Mucosa of descending colon (tissue), 3 donors: ENCODE measurements around the gene ADGRF3. TPM values are rescaled to one million over a fixed set of nuclear protein-coding genes. Genes with fewer than 3 reads are reported as not detected.

Source experiments
- ATAC-seq: fragments of 200-7000 bp; cut with Tn5 transposase; one replicate; pipeline ENCODE4 v1.9.1; 2020; ENCODE audit warnings: mild to moderate bottlenecking, moderate library complexity
- DNase-seq, 3 donors: peaks; one replicate each; pipeline ENCODE4 v3.0.0-alpha.2; 2020
- H3K36me3 ChIP-seq: fragments of 200-600 bp; one replicate; pipeline ENCODE4 v1.8.0; 2021; ENCODE audit warnings: low read depth, mild to moderate bottlenecking
- H3K4me1 ChIP-seq: fragments of 200-600 bp; one replicate; pipeline ENCODE4 v1.8.0; 2021; ENCODE audit warnings: low read depth, mild to moderate bottlenecking
- H3K4me3 ChIP-seq: fragments of 200-600 bp; one replicate; pipeline ENCODE4 v1.8.0; 2021; ENCODE audit warnings: mild to moderate bottlenecking
- H3K9me3 ChIP-seq: fragments of 200-600 bp; one replicate; pipeline ENCODE4 v1.8.0; 2021; ENCODE audit warnings: mild to moderate bottlenecking
- intact Hi-C, 2 donors: fragments of 100-400 bp; cut with DNase I in 1 of 2; cut with micrococcal nuclease in 1 of 2; formaldehyde crosslinking; loops; one replicate each; pipeline versions ENCODE4 v1.11.0 to v1.11.1; 2022; cut with DNase I, micrococcal nuclease
- total RNA-seq, 3 donors: library from RNA; stranded (reverse); fragmentation: NEBNext Ultra II Directional in 2 of 3; extraction: Animal tissue kit (Norgen Biotek cat#: 25700) in 2 of 3; gene quantifications; one replicate each; pipeline versions ENCODE4 v1.2.1 to v1.2.4, GENCODE V29; 2021 to 2023
- TF ChIP-seq, protein P1 (sequence below): fragments of 200-600 bp; IDR thresholded peaks from one replicate; pipeline ENCODE4 v1.8.0; 2022; ENCODE audit warnings: antibody characterized with exemption, mild to moderate bottlenecking
- donor health status: DM: no; HTN: no; CAD: no; lungs with moderate emphysema.
- donor health status: DM: no; HTN: no; CAD: no.
- donor health status: DM: no; HTN: yes; CAD: no.

ADGRF3 gene
- total RNA-seq, 3 donors from 2014 or later = 0.13 to 0.77 (median 0.32) TPM

DNA sequence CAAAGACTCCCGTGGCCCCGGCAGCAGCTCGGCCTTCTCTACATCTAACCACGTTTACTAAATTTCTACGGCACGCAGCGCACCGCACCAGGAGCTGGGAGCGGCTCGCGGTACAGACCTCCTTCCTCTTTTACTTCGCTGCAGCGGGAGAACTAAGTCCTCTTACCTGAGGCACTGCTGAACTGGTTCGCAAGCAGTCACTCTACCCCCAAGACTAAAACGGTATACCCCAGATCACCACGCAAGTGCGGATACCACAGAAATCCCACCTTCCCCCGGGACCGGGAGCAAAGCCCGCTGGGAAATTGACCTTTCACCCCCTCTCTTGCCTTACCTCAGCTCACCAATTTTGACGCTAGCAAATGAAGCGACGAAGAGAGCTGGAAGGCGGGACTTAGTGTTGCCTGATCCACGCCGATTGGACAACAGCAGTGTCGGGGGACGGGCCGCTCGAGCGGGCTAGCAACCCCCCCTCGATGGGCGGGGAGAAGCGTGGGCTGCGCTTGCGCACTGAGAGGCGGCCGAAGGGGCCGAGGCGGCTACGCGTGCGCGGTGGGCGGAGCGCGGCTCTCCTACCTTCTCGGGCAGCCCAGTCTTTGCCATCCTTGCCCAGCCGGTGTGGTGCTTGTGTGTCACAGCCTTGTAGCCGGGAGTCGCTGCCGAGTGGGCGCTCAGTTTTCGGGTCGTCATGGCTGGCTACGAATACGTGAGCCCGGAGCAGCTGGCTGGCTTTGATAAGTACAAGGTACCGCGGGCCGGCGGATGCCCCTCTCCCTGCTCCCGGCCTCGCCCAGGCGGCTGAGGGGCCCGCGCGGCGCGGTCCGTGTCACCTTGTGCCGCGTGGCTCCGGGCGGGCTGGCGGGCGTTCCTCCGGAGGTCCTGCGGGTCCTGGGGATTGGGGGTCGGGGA lies 790 bp downstream of the ADGRF3 start, which contains the start of gene SELENOI:
Gene SELENOI, plus strand, starts transcription at position 599 of the 909 bp plus-strand sequence. Its CDS starts 90 bp downstream, at position 689.
- peak within 1 kb of the TSS; percentile 71 for H3K4me3 ChIP-seq
- intact Hi-C loops = no loop called here
- H3K9me3 ChIP-seq = no peaks in the 10 kb centered on the region
- ATAC-seq = peak; percentile 97
- DNase-seq = peak; percentile 99 to 100 (median 99)
- peaks cover 28% of the 10 kb centered on the region for H3K4me1 ChIP-seq
- TF ChIP-seq, protein P1, sequence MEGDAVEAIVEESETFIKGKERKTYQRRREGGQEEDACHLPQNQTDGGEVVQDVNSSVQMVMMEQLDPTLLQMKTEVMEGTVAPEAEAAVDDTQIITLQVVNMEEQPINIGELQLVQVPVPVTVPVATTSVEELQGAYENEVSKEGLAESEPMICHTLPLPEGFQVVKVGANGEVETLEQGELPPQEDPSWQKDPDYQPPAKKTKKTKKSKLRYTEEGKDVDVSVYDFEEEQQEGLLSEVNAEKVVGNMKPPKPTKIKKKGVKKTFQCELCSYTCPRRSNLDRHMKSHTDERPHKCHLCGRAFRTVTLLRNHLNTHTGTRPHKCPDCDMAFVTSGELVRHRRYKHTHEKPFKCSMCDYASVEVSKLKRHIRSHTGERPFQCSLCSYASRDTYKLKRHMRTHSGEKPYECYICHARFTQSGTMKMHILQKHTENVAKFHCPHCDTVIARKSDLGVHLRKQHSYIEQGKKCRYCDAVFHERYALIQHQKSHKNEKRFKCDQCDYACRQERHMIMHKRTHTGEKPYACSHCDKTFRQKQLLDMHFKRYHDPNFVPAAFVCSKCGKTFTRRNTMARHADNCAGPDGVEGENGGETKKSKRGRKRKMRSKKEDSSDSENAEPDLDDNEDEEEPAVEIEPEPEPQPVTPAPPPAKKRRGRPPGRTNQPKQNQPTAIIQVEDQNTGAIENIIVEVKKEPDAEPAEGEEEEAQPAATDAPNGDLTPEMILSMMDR = no peak
- no peaks in the 10 kb centered on the region for H3K36me3 ChIP-seq

DNA sequence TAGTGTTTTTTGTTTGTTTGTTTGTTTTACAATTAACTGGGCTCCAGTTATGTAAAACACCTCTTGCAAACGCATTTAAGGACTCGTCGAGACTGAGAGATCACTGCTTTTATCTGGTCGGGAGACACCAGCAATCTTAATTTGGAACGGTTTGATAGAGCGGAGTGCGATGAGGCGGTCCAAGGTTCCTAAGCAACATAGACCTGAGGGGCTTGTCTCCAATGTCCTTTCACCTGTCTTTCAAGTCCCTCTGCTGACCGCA lies 1.4 kb downstream of the ADGRF3 start:
- Histone ChIP-seq H3K4me1 (peaks cover 28% of the 10 kb centered on the region), H3K4me3 (peak overlapping the region; percentile 71), H3K36me3 (no peaks in the 10 kb centered on the region), H3K9me3 (no peaks in the 10 kb centered on the region)
- TF ChIP-seq, protein P1 = no peak
- intact Hi-C loops = no loop called here
- ATAC-seq (no peak), DNase-seq (no peak)

DNA sequence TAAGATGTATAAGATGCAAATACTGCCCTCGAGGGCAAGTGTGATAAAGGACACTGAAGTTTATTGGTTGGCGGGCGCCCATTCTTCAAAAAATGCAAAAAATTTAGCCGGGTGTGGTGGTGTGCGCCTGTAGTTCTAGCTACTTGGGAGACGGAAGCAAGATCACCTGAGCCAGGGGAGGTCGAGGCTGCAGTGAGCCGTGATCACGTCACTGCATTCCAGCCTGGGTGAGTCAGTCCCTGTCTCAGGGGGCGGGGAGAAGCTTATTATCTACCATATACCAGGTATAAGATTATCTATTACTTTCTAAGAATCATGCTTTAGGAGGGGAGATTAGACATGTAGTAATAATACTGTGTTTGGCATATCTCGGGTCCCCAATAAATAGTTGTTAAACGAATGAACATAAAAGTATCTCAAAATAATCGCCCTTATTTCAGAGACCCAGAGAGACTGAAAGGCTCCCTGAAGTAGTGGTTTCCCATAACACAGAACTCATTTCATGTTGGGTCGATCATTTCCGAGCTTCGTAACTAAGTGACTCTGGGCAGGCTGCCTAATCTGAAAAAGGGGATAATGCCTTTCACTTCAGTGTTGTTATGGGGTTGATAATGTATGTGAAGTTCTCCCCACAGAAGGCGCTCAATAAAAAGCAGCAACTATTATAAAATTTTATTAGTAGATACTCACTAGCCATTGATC lies 1.9 kb downstream of the ADGRF3 start:
- intact Hi-C loops = no loop called here
- no peaks in the 10 kb centered on the region for H3K36me3 ChIP-seq
- TF ChIP-seq, protein P1 = no peak

DNA sequence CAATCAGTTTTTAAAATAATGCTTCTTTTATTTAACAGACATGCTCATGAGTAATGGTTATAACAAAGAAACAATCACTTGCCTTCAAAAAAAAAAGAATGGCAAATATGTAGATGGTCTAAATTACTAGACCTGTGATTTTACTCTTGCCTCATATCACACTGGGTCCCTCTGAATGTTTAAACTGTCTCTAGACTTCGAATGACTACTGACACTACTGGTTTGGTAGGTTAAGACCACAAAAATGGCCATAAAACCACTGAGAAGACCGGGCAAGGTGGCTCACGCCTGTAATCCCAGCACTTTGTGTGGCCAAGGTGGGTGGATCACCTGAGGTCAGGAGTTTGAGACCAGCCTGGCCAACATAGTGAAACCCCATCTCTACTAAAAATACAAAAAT lies 5.8 kb downstream of the ADGRF3 start:
- intact Hi-C loops = no loop called here
- H3K36me3 ChIP-seq = no peaks in the 10 kb centered on the region
- H3K4me1 ChIP-seq = peaks cover 13% of the 10 kb centered on the region
- ATAC-seq (no peak), DNase-seq (no peak)
- TF ChIP-seq, protein P1 = no peak
- H3K9me3 ChIP-seq = no peaks in the 10 kb centered on the region
- no peak overlapping the region for H3K4me3 ChIP-seq

More for the DNA sequence above, 1.9 kb downstream of the ADGRF3 start:
- DNase-seq (peak; percentile 29 to 58 (median 51)), ATAC-seq (no peak)
- no peak overlapping the region for H3K4me3 ChIP-seq
- H3K9me3 ChIP-seq = no peaks in the 10 kb centered on the region
- peaks cover 28% of the 10 kb centered on the region for H3K4me1 ChIP-seq

DNA sequence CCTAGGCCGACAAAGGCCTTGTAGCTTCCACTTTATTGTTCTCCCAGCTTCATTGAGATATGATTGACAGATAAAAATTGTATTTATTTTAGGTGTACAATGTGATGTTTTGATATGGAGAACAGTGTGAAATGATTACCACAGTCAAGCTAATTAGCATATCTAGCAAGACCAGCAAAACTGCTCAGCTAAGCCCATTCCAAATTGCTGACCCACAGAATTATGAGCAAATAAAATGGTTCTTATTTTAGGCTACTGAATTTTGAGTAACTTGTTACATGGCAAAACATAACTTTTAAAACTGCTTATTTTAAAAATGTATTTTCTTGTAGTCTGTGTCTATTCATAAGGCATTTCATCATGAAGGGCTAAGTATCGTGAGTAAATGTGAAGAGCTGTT lies 9.3 kb downstream of the ADGRF3 start:
- ATAC-seq = no peak
- DNase-seq = no peak
- Histone ChIP-seq H3K9me3 (no peaks in the 10 kb centered on the region), H3K36me3 (no peaks in the 10 kb centered on the region), H3K4me3 (no peak overlapping the region), H3K4me1 (no peaks in the 10 kb centered on the region)
- TF ChIP-seq, protein P1 = no peak
- intact Hi-C loops = no loop called here
